ENCODE results near the gene DCST1.
"Not testable (repeated sequence)": the region's sequence is repeated elsewhere in the genome, so short reads cannot be mapped to it uniquely, and the experiment has no call there.

DCST1 gene

GRCh38 chr1:154994591-154994990, 39.0 kb upstream of the DCST1 start:
- Histone ChIP-seq H3K9ac (0 out of 2 replicates have a peak overlapping the region, but pooled peaks have one; percentile 12), H4K20me1 (peaks cover 9% of the 10 kb centered on the region), H3K27me3 (no peaks in the 10 kb centered on the region), H3K4me1 (peaks cover 65% of the 10 kb centered on the region), H3K4me3 (no peak overlapping the region), H3K9me3 (no peaks in the 10 kb centered on the region), H3K27ac (peak overlapping the region; percentile 42; the same call in 1 of the 2 replicates), H3K36me3 (peaks cover 39% of the 10 kb centered on the region), H3K4me2 (peak overlapping the region; percentile 51)
- TF ChIP-seq Cebpa-rat (IDR thresholded peaks at IDR 0.05), result no peak

- peak overlapping the region; percentile 51; the same call in 1 of the 2 replicates for H3K4me2 ChIP-seq
Measured at GRCh38 chr1:154995301-154995983, 38.2 kb upstream of the DCST1 start.

GRCh38 chr1:154996966-154997701, 36.5 kb upstream of the DCST1 start:
- 0 out of 2 replicates have a peak overlapping the region, but pooled peaks have one; percentile 22 for H3K27ac ChIP-seq
- H3K36me3 ChIP-seq, result peaks cover 15% of the 10 kb centered on the region
- H4K20me1 ChIP-seq, result no peaks in the 10 kb centered on the region
- H3K9me3 ChIP-seq, result no peaks in the 10 kb centered on the region
- peaks cover 66% of the 10 kb centered on the region for H3K4me1 ChIP-seq
- H3K4me3 ChIP-seq, result no peak overlapping the region
- TF ChIP-seq Cebpa-rat (IDR thresholded peaks at IDR 0.05), result no peak
- no peaks in the 10 kb centered on the region for H3K27me3 ChIP-seq
- H3K4me2 ChIP-seq, result peak overlapping the region; percentile 84
- 0 out of 2 replicates have a peak overlapping the region, but pooled peaks have one; percentile 50 for H3K9ac ChIP-seq

More at GRCh38 chr1:154995301-154995983, 38.2 kb upstream of the DCST1 start:
- not testable (repeated sequence) for H3K9ac ChIP-seq, H3K4me3 ChIP-seq, H3K27ac ChIP-seq, H3K27me3 ChIP-seq, H4K20me1 ChIP-seq, H3K9me3 ChIP-seq
- Histone ChIP-seq H3K4me1 (peaks cover 66% of the 10 kb centered on the region), H3K36me3 (peaks cover 30% of the 10 kb centered on the region)

GRCh38 chr1:154998201-154998780, 35.3 kb upstream of the DCST1 start:
- Histone ChIP-seq H3K27me3 (no peaks in the 10 kb centered on the region), H3K4me3 (peak overlapping the region; percentile 95)

GRCh38 chr1:154998818-154999570, 34.6 kb upstream of the DCST1 start:
- Histone ChIP-seq H3K4me2 (peak overlapping the region; percentile 84), H3K36me3 (0 out of 2 replicates have a peak, but pooled peaks cover under 1% of the 10 kb centered on the region), H3K27ac (peak overlapping the region; percentile 35; the same call in 1 of the 2 replicates), H3K9me3 (no peaks in the 10 kb centered on the region), H3K4me1 (peaks cover 50% of the 10 kb centered on the region), H4K20me1 (no peaks in the 10 kb centered on the region), H3K4me3 (peak overlapping the region; percentile 95), H3K27me3 (no peaks in the 10 kb centered on the region), H3K9ac (peak overlapping the region; percentile 57; the same call in 1 of the 2 replicates)
- TF ChIP-seq Cebpa-rat (IDR thresholded peaks at IDR 0.05), result no peak

More at GRCh38 chr1:154998201-154998780, 35.3 kb upstream of the DCST1 start:
- peak overlapping the region; percentile 35; the same call in 1 of the 2 replicates for H3K27ac ChIP-seq
- no peaks in the 10 kb centered on the region for H4K20me1 ChIP-seq
- 0 out of 2 replicates have a peak, but pooled peaks cover 6% of the 10 kb centered on the region for H3K36me3 ChIP-seq
- H3K9ac ChIP-seq, result 0 out of 2 replicates have a peak overlapping the region, but pooled peaks have one; percentile 57
- H3K4me1 ChIP-seq, result peaks cover 57% of the 10 kb centered on the region
- no peak for TF ChIP-seq Cebpa-rat (IDR thresholded peaks at IDR 0.05)
- H3K4me2 ChIP-seq, result peak overlapping the region; percentile 84
- H3K9me3 ChIP-seq, result no peaks in the 10 kb centered on the region

GRCh38 chr1:154999571-155000410, 33.8 kb upstream of the DCST1 start:
- peaks cover 50% of the 10 kb centered on the region for H3K4me1 ChIP-seq
- H3K9me3 ChIP-seq, result no peaks in the 10 kb centered on the region
- H3K9ac ChIP-seq, result peak overlapping the region; percentile 73
- H3K36me3 ChIP-seq, result no peaks in the 10 kb centered on the region
- H3K4me2 ChIP-seq, result peak overlapping the region; percentile 84
- H3K4me3 ChIP-seq, result peak overlapping the region; percentile 95
- peak overlapping the region; percentile 52 for H3K27ac ChIP-seq
- H3K27me3 ChIP-seq, result no peaks in the 10 kb centered on the region
- no peak for TF ChIP-seq Cebpa-rat (IDR thresholded peaks at IDR 0.05)
- H4K20me1 ChIP-seq, result no peaks in the 10 kb centered on the region

GRCh38 chr1:155000411-155000725, 33.3 kb upstream of the DCST1 start:
- Histone ChIP-seq H4K20me1 (no peaks in the 10 kb centered on the region), H3K36me3 (no peaks in the 10 kb centered on the region), H3K27ac (peak overlapping the region; percentile 90), H3K4me2 (peak overlapping the region; percentile 84), H3K4me3 (peak overlapping the region; percentile 95), H3K9ac (peak overlapping the region; percentile 86), H3K27me3 (no peaks in the 10 kb centered on the region), H3K4me1 (peaks cover 49% of the 10 kb centered on the region), H3K9me3 (no peaks in the 10 kb centered on the region)
- TF ChIP-seq Cebpa-rat (IDR thresholded peaks at IDR 0.05), result no peak

GRCh38 chr1:155000726-155001424, 32.7 kb upstream of the DCST1 start:
- H3K27ac ChIP-seq, result peak overlapping the region; percentile 90
- no peaks in the 10 kb centered on the region for H3K27me3 ChIP-seq

More at GRCh38 chr1:155000726-155001424, 32.7 kb upstream of the DCST1 start:
- no peak for TF ChIP-seq Cebpa-rat (IDR thresholded peaks at IDR 0.05)
- Histone ChIP-seq H3K9me3 (no peaks in the 10 kb centered on the region), H3K36me3 (no peaks in the 10 kb centered on the region), H3K4me2 (peak overlapping the region; percentile 84), H3K4me1 (peaks cover 54% of the 10 kb centered on the region), H3K4me3 (peak overlapping the region; percentile 95), H4K20me1 (no peaks in the 10 kb centered on the region), H3K9ac (peak overlapping the region; percentile 86)
